ENCODE data around the gene KRT24. TPM values are rescaled to one million over a fixed set of nuclear protein-coding genes. Genes with fewer than 3 reads are reported as not detected.

Gene KRT24
- total RNA-seq, 1 donor from 2014 or later: not detected

- DNase-seq (no peak), ATAC-seq (no peak)
- no peak for TF ChIP-seq CTCF (IDR thresholded peaks at IDR 0.05)
- H3K27ac ChIP-seq: no peak overlapping the region
- H3K9me3 ChIP-seq: no peaks in the 10 kb centered on the region
- no peaks in the 10 kb centered on the region for H3K4me1 ChIP-seq
- H3K36me3 ChIP-seq: no peaks in the 10 kb centered on the region
- H3K27me3 ChIP-seq: peaks cover 13% of the 10 kb centered on the region
- intact Hi-C loops (cut with DNase I): no loop called here
- H3K4me3 ChIP-seq: no peak overlapping the region
These were observed 24.0 kb downstream of the KRT24 start for GRCh38 chr17:40679523-40679907.

GRCh38 chr17:40678902-40679522, 24.5 kb downstream of the KRT24 start:
- no peak for DNase-seq
- no peaks in the 10 kb centered on the region for H3K4me1 ChIP-seq
- intact Hi-C loops (cut with DNase I): no loop called here
- H3K27me3 ChIP-seq: peaks cover 13% of the 10 kb centered on the region
- H3K36me3 ChIP-seq: no peaks in the 10 kb centered on the region
- ATAC-seq: no peak
- no peaks in the 10 kb centered on the region for H3K9me3 ChIP-seq
- H3K27ac ChIP-seq: no peak overlapping the region
- H3K4me3 ChIP-seq: no peak overlapping the region
- no peak for TF ChIP-seq CTCF (IDR thresholded peaks at IDR 0.05)

- Histone ChIP-seq H3K27me3 (peaks cover 13% of the 10 kb centered on the region), H3K4me3 (no peak overlapping the region), H3K4me1 (no peaks in the 10 kb centered on the region), H3K36me3 (no peaks in the 10 kb centered on the region), H3K27ac (no peak overlapping the region), H3K9me3 (no peaks in the 10 kb centered on the region)
- no peak for TF ChIP-seq CTCF (IDR thresholded peaks at IDR 0.05)
- ATAC-seq (no peak), DNase-seq (no peak)
- intact Hi-C loops (cut with DNase I): no loop called here
These were observed 27.6 kb downstream of the KRT24 start for GRCh38 chr17:40675905-40676304.

GRCh38 chr17:40672654-40673053, 30.9 kb downstream of the KRT24 start:
- peaks cover 9% of the 10 kb centered on the region for H3K27me3 ChIP-seq
- DNase-seq: no peak
- no peak overlapping the region for H3K27ac ChIP-seq
- no peaks in the 10 kb centered on the region for H3K4me1 ChIP-seq
- ATAC-seq: no peak
- no peaks in the 10 kb centered on the region for H3K9me3 ChIP-seq
- no peaks in the 10 kb centered on the region for H3K36me3 ChIP-seq
- intact Hi-C loops (cut with DNase I): no loop called here
- H3K4me3 ChIP-seq: no peak overlapping the region
- TF ChIP-seq CTCF (IDR thresholded peaks at IDR 0.05): no peak

- no peak for DNase-seq
- no peak overlapping the region for H3K27ac ChIP-seq
- no peaks in the 10 kb centered on the region for H3K4me1 ChIP-seq
- TF ChIP-seq CTCF (IDR thresholded peaks at IDR 0.05): no peak
- H3K27me3 ChIP-seq: no peaks in the 10 kb centered on the region
- H3K36me3 ChIP-seq: no peaks in the 10 kb centered on the region
- H3K4me3 ChIP-seq: no peak overlapping the region
- H3K9me3 ChIP-seq: no peaks in the 10 kb centered on the region
- intact Hi-C loops (cut with DNase I): no loop called here
- no peak for ATAC-seq
These were observed 32.3 kb downstream of the KRT24 start for GRCh38 chr17:40671282-40671681.

- ATAC-seq: no peak
- no peak for DNase-seq
- intact Hi-C loops (cut with DNase I): no loop called here
These were observed 37.2 kb downstream of the KRT24 start for GRCh38 chr17:40666331-40666730.

More at GRCh38 chr17:40666331-40666730, 37.2 kb downstream of the KRT24 start:
- TF ChIP-seq CTCF (IDR thresholded peaks at IDR 0.05): no peak
- no peak overlapping the region for H3K4me3 ChIP-seq
- H3K9me3 ChIP-seq: no peaks in the 10 kb centered on the region
- H3K27ac ChIP-seq: no peak overlapping the region
- no peaks in the 10 kb centered on the region for H3K4me1 ChIP-seq
- peaks cover 24% of the 10 kb centered on the region for H3K27me3 ChIP-seq
- H3K36me3 ChIP-seq: no peaks in the 10 kb centered on the region

Data from upper lobe of right lung (tissue), 1 donor.